Testis (tissue), 3 donors: ENCODE data around the gene SND1. TPM values are rescaled to one million over a fixed set of nuclear protein-coding genes. Genes with fewer than 3 reads are reported as not detected.

Experiments
- DNase-seq: peaks from one replicate; pipeline ENCODE4 v3.0.0-alpha.2; 2019
- H3K27ac ChIP-seq, 2 donors: fragments of 200-600 bp; sonication (generic); one replicate each; pipeline ENCODE4 v1.5.1; 2019
- H3K27me3 ChIP-seq: fragments of 200-600 bp; sonication (generic); one replicate; pipeline ENCODE4 v1.5.1; 2019
- H3K36me3 ChIP-seq: fragments of 200-600 bp; sonication (generic); one replicate; pipeline ENCODE4 v1.5.1; 2017; ENCODE audit warnings: low read depth; ENCODE audit errors: missing control alignments
- H3K4me1 ChIP-seq: fragments of 200-600 bp; sonication (generic); one replicate; pipeline ENCODE4 v1.5.1; 2019
- H3K4me3 ChIP-seq, 2 donors: fragments of 200-600 bp; sonication (generic); one replicate each; pipeline ENCODE4 v1.5.1; 2017 to 2019
- H3K9me3 ChIP-seq: fragments of 200-600 bp; sonication (generic); one replicate; pipeline ENCODE4 v1.5.1; 2017
- POLR2A ChIP-seq: fragments of 450-650 bp; IDR thresholded peaks from one replicate; pipeline ENCODE4 v1.6.1; 2017; ENCODE audit warnings: antibody characterized with exemption, mild to moderate bottlenecking, moderate library complexity
- WGBS, 2 donors: methylation state at CpG; one replicate each; pipeline ENCODE4 v1.1.5; 2018; 5-methylcytosine and 5-hydroxymethylcytosine counted together
- intact Hi-C: fragments of 100-400 bp; cut with DNase I; formaldehyde crosslinking; loops from one replicate; pipeline ENCODE4 v1.15.1; 2023; ENCODE audit warnings: low total_unique reads
- polyA plus RNA-seq: library from polyadenylated mRNA; stranded (reverse); fragments of 350-450 nt; fragmentation: Illumina TruSeq; extraction: RNeasy Lipid Tissue Mini Kit (QIAGEN cat#74804); gene quantifications from one replicate; pipeline ENCODE4 v1.2.3, GENCODE V29; 2014; ENCODE audit warnings: low read depth, low replicate concordance; ENCODE audit not compliant: insufficient read depth
- total RNA-seq, 2 donors: library from RNA; depleted of rRNA; stranded (reverse); fragments of >200 nt; gene quantifications; one replicate each; pipeline ENCODE4 v1.2.3, GENCODE V29; 2016
- TF ChIP-seq, protein P1 (sequence below), 3 experiments: fragments of 450-650 bp in 2 of 3; fragments of 200-600 bp in 1 of 3; sonication (generic) in 1 of 3; IDR thresholded peaks; one replicate each; pipeline ENCODE4 v1.5.1; 2016 to 2019; ENCODE audit warnings: antibody characterized with exemption in 3 of 3, mild to moderate bottlenecking in 2 of 3, moderate library complexity in 1 of 3

Gene SND1
- total and polyA plus RNA-seq, 3 donors from 2014 or later: 132 to 207 (median 179) TPM

DNA sequence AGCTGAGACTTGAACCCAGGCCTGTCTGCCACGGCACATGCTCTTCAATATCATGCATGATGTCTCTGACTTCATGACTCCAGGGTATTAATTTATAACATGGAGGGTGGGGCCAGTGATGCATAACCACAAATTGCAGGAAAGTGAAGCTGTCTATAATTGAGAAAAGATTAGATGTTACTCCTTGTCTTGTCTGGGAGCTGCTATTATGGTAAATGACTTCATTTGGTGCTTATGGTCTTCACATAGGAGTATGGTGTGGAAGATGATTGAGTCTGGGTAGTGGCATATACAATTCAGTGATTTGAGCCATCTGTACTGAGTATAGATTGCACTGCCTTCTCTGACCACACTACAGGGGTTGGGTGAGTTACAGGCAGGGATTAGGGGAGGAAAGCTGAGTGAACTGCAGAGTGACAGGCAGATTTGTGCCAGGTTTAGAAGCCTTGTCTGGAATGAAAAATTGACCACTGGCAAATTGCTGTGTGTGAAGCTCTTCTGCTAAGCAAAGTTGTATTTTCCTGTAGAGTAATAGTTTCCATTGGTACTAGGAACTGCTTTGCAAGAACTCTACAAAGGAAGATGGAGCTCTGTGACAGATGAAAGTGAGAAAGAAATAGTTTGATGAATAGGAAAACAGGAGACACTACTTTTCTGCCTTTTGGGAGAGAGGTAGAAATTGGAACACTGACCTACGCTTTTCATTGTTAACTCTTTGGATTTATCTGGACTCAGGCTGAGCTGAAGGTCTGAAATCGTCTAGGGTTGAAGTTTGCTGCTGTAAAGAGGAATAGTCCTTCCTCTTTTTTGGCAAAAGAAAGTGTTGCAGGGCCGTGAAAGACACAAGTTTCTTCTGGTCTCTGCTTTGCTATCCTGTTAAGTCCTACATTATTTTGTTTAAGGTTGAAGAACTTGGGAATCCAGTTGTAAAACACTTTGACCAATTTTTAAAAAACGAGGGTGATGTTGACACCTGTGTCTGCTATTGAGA is 2.7 kb downstream of the SND1 start:
- WGBS, 2 donors: 69 to 80% methylated on average over 5 of the region's 5 CpGs
- Histone ChIP-seq H3K9me3 (no peaks in the 10 kb centered on the region), H3K27me3 (no peaks in the 10 kb centered on the region), H3K4me1 (peaks cover 27% of the 10 kb centered on the region), H3K4me3 (no peak overlapping the region), H3K27ac (no peak overlapping the region), H3K36me3 (no peaks in the 10 kb centered on the region)
- no peak for DNase-seq
- intact Hi-C loops: no loop called here
- TF ChIP-seq, protein P1, sequence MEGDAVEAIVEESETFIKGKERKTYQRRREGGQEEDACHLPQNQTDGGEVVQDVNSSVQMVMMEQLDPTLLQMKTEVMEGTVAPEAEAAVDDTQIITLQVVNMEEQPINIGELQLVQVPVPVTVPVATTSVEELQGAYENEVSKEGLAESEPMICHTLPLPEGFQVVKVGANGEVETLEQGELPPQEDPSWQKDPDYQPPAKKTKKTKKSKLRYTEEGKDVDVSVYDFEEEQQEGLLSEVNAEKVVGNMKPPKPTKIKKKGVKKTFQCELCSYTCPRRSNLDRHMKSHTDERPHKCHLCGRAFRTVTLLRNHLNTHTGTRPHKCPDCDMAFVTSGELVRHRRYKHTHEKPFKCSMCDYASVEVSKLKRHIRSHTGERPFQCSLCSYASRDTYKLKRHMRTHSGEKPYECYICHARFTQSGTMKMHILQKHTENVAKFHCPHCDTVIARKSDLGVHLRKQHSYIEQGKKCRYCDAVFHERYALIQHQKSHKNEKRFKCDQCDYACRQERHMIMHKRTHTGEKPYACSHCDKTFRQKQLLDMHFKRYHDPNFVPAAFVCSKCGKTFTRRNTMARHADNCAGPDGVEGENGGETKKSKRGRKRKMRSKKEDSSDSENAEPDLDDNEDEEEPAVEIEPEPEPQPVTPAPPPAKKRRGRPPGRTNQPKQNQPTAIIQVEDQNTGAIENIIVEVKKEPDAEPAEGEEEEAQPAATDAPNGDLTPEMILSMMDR (IDR thresholded peaks at IDR 0.05): no peak
- TF ChIP-seq POLR2A: no peak

DNA sequence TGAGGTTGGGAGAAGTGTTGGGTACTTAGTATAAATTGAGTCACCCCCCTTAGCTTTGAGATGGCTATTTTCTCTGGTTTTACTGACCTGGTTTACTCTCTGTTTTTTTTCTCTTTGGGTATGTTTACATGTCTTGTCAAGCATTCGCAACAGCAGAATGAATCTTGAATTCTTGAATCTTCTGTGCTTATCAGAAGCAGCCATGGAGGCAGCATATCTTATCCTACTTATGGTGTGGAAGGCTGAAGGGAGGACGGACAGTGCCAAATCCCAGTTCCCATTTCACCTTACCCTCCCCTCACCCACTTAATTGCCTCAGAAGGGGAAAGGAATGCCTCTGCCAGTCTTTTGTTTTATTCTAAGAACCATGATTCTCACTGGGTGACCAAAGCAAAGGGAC is 3.7 kb downstream of the SND1 start:
- Histone ChIP-seq H3K27ac (no peak overlapping the region), H3K9me3 (no peaks in the 10 kb centered on the region), H3K4me3 (no peak overlapping the region), H3K4me1 (peaks cover 22% of the 10 kb centered on the region), H3K27me3 (no peaks in the 10 kb centered on the region), H3K36me3 (no peaks in the 10 kb centered on the region)
- intact Hi-C loops: no loop called here
- no peak for DNase-seq
- TF ChIP-seq POLR2A: no peak
- TF ChIP-seq, protein P1 (IDR thresholded peaks at IDR 0.05): no peak
- 59 to 67% methylated on average over 2 of the region's 2 CpGs for WGBS, 2 donors

DNA sequence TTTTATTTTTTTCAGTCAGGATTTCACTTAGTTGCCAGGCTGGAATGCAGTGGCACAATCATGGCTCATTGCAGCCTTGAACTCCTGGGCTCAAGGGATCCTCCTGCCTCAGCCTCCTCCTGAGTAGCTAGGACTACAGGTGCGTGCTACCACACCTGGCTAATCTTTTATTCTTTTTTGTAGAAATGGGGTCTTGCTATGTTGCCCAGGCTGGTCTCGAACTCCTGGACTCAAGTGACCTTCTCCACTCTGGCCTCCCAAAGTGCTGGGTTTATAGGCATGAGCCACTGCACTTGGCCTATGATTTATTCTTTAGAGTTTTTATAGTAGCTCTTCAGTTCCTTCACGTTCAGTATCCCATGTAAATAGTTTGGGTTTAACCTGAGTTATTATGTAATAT is 5.5 kb downstream of the SND1 start:
- no peak for DNase-seq
- no peaks in the 10 kb centered on the region for H3K36me3 ChIP-seq
- intact Hi-C loops: no loop called here
- peaks cover 22% of the 10 kb centered on the region for H3K4me1 ChIP-seq
- no peak overlapping the region for H3K4me3 ChIP-seq
- no peaks in the 10 kb centered on the region for H3K27me3 ChIP-seq
- 86 to 89% methylated on average over 3 of the region's 3 CpGs for WGBS, 2 donors
- TF ChIP-seq POLR2A: no peak
- TF ChIP-seq, protein P1 (IDR thresholded peaks at IDR 0.05): no peak
- no peaks in the 10 kb centered on the region for H3K9me3 ChIP-seq
- H3K27ac ChIP-seq: no peak overlapping the region

DNA sequence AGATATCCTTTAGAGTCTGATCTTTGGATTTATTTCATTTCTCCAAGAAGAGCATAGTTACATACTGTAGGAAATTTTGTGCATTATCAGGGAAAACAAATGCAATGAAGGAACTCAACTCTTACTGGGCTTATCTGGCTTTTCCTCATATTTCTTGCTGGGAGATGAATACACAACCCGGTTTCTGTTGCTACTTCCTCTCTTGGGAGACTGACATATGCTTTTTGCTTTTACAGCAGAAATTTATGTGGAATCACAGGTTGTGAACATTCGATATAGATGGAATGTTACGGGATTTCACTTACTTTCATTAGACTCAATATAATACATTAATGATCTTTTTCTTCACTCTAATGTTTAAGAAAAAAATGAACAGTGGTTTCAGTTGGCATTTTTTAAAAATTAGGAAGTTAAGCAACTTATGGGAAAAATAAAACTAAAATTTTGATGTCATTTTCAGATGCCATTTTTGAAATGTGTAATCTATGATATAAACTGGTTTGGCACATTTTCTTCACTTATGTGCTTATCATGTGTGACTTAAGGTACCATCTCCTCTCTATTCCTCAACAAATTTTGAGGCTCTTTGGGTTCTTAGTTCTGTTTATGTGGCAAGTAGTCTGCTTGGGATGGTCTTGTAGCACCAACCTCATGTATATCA is 7.1 kb downstream of the SND1 start:
- intact Hi-C loops: no loop called here

More for the DNA sequence above, 7.1 kb downstream of the SND1 start:
- Histone ChIP-seq H3K27ac (no peak overlapping the region), H3K27me3 (no peaks in the 10 kb centered on the region), H3K9me3 (no peaks in the 10 kb centered on the region), H3K4me1 (peaks cover 9% of the 10 kb centered on the region), H3K36me3 (no peaks in the 10 kb centered on the region), H3K4me3 (no peak overlapping the region)
- no peak for TF ChIP-seq POLR2A
- TF ChIP-seq, protein P1 (IDR thresholded peaks at IDR 0.05): no peak
- WGBS, 2 donors: 84 to 86% methylated on average over 3 of the region's 3 CpGs
- no peak for DNase-seq
